Activated T-cell treated with anti-CD3 and anti-CD28 coated beads, Interleukin-2, amount 50 U/mL, for 48 hours (primary cell): ENCODE data around the gene HMGN4.
A peak's percentile ranks its signal among the peaks of the same experiment; 100 is the strongest.
"Not testable (repeated sequence)": the region's sequence is repeated elsewhere in the genome, so short reads cannot be mapped to it uniquely, and the experiment has no call there.

Experiments
- DNase-seq, 2 experiments: peaks; one replicate each; pipeline ENCODE4 v3.0.0-alpha.2; 2020

The HMGN4 gene

DNA sequence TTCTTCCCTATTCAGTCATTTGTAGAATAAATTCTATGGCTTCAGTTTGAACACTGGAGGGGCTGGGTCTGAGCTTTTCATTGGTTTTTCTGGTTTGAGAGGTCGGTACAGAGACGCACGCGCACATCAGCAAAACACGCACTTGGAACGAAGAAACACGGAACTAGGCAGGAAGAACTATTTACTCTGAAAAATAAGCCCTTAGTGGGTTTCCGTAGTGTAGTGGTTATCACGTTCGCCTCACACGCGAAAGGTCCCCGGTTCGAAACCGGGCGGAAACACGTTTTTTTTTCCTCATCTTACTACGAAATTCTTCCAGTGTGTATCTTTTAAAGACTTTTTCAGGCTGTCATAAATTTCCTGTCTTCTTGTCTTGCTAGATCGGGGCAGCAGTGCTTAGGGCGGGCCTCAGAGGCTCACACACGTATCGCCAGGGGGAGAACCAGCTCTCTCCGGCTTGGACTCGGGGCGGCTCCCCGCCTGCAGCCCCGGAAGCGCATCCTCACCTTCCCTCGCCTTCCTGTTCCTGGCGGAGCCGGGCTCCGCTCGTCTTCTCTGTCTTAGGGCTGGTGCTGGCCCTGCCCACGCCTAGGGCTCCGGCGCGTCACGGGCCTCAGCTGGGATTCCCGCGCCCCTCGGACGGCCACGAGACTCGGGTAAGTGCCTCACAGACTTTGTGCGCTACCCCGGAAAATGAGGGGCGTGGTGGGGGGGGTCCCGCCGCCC is at the start of gene HMGN4:
Gene HMGN4 (plus strand): TSS at position 521 of the 726 bp plus-strand sequence. CDS start 6,841 bp downstream, outside the sequence.
- DNase-seq, result peak; percentile 88 to 89

DNA sequence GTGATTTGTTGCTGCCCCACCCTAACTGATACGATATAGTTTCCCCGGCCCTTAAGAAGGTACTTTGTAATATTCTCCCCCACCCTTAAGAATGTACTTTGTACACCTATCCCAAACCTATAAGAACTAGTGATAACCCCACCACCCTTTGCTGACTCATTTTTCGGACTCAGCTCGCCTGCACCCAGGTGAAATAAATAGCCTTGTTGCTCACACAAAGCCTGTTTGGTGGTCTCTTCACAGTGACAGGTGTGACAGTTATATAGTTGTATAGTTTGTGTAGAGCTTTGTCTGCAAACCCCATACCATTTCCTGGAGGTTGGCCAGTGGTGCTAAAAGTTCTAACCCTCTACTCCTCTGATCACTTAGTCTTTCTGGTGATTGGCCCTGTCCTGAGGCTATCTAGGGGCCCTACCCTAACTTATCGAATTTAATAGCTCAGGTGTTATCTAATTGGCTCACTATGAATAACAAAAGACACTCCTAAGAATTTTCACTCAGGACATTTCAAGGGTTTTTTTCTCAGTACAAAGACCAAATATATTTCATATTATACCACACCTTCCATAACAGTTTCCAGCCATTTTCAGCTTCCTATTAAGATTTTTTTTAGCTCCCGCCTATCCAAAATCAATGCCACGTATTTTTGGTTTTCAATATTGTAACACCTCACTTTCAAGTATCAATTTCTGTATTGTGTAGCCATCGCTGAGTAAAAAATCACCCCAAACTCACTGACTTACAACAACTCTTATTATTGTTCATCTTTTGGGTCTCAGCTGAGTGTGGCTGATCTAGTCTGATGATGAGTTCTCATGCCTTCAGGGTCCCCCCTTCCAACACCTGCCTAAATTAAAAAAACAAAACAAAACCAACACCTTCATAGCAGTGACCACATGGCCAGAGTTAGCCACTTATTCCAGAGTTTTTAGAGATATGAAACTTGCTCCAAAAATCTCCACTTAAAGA is 47.9 kb upstream of the HMGN4 start:
- no peak for DNase-seq

DNA sequence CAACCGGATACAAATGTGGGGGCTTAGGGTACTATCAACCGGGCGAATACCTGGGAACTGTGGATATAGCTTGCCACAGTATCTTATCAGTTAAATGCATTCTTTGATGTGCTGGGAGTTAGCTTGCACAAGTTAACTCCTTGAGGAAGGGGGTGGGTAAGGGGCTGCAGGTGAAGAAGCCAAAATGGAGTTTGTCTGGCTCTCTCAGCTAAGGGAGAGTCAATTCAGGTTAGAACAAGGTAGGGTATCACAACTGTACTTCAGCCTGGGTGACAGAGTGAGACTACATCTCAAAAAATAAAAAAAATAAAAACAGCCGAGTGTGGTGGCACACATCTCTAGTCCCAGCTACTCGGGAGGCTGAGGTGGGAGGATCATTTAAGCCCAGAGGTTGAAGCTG is 46.6 kb upstream of the HMGN4 start:
- no peak for DNase-seq

DNA sequence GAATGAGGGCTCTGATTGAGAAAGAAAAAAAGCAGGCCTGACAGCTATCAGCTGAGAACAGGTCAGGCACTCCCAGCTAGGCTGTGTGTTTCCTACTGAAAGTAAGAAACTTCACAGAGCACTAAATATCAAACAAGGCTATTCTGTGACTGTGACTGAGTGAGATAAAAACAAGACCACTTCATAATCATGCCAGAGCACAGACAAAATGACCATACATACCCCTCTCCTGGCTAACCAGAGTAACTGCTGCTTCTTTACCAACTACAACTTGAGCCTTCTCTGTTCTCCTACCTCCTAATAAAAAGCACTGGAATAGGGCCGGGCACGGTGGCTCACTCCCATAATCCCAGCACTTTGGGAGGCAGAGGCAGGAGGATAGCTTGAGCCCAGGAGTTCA is 44.9 kb upstream of the HMGN4 start:
- DNase-seq, result no peak

GRCh38 chr6:26494117-26494516 is 44.0 kb upstream of the HMGN4 start:
- no peak for DNase-seq

- no peak for DNase-seq
Measured at GRCh38 chr6:26495281-26495680, 42.9 kb upstream of the HMGN4 start.

- no peak for DNase-seq
Measured at GRCh38 chr6:26497610-26498009, 40.6 kb upstream of the HMGN4 start.

DNA sequence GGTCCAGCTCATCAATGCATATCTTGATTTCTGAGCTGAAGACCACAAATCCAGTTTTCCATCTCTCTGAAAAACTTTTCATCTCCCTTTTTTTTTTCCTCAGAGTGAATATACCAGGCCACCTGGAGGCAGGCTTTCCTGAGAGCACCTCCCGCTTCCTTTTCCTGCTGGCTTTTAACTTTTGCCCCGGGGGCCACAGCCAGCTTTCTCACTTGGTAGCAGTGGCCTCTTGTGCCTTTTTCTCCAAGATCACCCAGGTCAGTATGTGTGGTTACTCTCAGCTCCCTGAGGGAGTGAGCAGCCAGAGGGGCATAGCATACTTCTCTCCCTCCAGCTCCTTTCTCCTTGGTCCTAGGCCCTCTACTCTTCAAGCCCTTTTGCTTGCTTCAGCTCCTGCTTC is 38.1 kb upstream of the HMGN4 start, which contains the start of gene BTN1A1:
Gene BTN1A1 (plus strand): TSS at position 202 of the 400 bp plus-strand sequence. CDS start 984 bp downstream, outside the sequence.
- DNase-seq, result no peak

DNA sequence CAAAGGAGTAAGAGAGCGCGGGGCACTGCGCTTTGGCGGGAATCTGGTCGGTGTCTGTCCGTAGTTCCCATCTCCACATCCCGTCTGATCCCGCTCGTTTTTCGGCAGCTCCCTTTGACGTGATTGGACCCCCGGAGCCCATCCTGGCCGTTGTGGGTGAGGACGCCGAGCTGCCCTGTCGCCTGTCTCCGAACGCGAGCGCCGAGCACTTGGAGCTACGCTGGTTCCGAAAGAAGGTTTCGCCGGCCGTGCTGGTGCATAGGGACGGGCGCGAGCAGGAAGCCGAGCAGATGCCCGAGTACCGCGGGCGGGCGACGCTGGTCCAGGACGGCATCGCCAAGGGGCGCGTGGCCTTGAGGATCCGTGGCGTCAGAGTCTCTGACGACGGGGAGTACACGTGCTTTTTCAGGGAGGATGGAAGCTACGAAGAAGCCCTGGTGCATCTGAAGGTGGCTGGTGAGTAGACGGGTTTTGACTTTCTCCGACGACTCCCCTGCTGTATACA is 36.6 kb upstream of the HMGN4 start:
- DNase-seq, result peak; percentile 44 to 56

DNA sequence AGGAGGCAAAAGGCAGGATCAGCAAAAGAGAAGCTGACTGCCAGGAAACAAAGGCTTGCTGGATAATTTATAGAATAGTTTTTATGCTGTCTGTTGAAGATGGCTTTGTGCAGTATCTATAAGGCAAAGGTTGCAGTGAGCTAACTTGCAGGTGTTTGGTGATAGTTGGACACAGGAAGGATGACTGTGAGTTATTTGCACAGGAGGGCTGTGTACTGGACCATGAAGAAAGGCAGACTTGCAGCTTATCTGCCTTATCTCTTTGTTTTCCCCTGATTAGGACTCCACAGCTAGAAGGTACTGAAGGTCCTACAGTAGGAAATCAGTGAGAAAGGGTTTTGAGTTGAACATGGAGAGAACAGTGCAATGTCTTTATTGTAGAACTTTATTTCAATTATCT is 36.0 kb upstream of the HMGN4 start:
- DNase-seq, result no peak

DNA sequence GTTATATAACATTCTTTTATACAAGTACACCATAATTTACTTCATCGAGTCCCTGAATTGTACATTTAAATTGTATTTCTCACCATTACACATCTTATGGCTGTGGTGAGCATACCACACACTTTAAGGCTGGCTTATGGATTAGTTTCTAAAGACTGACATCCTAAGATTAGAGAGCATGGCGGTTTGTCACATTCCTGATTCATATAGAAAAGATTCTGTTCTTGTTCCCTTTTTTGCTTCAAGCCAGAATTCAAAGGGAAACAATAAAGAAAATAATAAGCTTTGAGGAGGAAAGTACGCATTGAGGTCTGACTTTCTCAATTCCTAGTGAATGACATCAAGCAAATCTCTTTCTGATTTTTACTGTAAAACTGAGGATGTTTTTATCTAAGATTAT is 35.5 kb upstream of the HMGN4 start:
- DNase-seq, result no peak

GRCh38 chr6:26507658-26508057 is 30.5 kb upstream of the HMGN4 start:
- no peak for DNase-seq

GRCh38 chr6:26511033-26511432 is 27.1 kb upstream of the HMGN4 start:
- not testable (repeated sequence) for DNase-seq

GRCh38 chr6:26514984-26515383 is 23.2 kb upstream of the HMGN4 start:
- no peak for DNase-seq

DNA sequence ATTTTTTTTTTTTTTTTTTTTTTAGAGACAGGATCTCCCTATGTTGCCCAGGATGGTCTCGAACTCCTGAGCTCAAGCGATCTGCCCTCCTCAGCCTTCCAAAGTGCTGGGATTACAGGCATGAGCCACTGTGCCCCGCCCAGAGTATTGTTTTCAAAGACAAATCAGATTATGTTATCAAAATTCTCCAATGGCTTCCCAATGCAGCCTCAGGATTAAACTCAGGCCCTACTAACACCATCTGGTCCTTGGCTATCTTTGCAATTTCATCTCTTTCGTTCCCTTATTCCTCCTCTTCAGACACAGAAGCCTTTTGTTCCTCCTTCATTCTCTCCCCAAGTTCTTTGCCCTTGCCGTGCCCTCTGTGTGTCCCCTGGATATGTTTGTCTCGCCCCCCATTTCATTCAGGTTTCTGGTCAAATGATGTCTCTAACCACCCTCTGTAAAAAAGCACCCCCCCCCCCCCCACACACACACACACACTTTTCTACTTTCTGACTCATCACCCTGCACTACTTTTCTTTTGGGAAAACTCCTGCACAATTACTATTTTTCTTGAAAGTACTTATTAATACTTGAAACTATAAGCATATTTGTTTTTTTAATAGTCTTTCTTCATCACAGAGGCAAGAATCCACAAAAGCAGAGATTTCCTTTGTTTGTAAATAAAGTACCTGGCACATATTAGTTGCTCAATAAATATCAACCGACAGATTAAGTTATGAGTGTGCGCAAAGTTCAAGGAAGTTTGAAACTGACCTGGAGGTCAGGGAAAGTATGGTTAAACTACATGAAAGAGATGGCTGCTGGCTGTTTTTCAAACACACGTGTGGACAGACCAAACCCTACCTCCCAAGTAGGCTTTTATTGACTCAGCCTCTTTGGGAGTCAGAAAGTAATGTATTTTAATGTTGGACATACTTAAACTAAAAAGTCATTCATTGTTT is 21.4 kb upstream of the HMGN4 start:
- DNase-seq, result no peak

DNA sequence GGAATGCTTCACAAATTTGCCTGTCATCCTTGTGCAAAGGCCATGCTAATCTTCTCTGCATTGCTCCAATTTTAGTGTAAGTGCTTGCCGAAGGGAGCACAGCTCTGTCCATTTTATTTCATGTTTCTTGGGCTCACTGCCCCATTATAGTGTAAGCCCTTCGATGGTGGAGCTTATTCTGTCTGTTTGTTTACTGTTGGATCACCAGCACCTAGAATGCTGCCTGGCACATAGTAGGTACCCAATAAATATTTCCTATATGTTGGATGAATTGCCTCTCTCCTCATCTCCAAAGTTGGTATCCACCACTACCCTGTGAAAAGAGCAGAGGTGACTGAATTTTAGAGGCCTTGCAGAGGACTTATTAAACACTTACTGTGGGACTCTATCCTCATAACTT is 18.8 kb upstream of the HMGN4 start:
- no peak for DNase-seq

DNA sequence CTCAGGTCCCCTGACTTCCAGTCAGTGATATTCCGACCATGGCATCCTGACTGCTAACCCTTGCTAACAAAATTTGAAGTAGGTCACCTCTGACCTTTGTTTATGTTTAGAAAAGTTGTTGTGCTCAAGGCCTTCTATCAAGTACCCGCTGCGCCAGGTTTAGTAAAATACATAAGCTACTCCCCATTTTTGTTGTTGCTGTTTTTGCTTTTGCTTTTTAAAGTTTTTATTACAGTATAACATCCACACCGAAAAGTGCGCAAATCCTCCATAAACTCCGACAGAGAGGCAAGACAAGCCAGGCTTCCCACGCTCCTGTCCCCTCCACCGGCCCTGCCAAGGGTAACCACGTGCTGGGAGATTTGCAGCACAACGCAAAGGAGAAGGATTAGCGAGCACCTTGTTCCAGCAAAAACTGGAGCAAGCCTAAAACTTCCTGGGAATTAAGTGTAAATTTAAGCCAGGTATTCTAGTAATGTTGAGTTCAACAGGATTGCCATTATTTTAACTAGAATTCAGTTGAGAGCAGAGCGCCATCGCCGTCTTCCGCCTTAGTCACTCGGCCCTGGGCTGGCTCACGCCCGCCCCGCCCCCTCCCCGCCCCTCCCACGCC is 17.8 kb upstream of the HMGN4 start:
- DNase-seq, result peak in 1 of 2 experiments; percentile 54

- DNase-seq, result peak; percentile 88 to 90
Measured at GRCh38 chr6:26520850-26521599, 17.1 kb upstream of the HMGN4 start.

- peak; percentile 83 to 87 for DNase-seq
Measured at GRCh38 chr6:26521600-26522391, 16.4 kb upstream of the HMGN4 start.
